Endothelial cell of umbilical vein (primary cell): ENCODE results near the gene KIAA1549. TPM values are rescaled to one million over a fixed set of nuclear protein-coding genes. Genes with fewer than 3 reads are reported as not detected.

Experiments
- BruUV-seq: library from RNA; stranded (reverse); fragments of 400-500 nt; replicated peaks from 2 replicates; lab custom pipeline; 2021; lab: Mats Ljungman, UMichigan
- CTCF ChIA-PET: fragments of 300-600, 350-600 bp; sonication (Branson Sonifier 250); formaldehyde crosslinking; loops from one replicate; lab custom pipeline; 2021; ENCODE audit warnings: antibody characterized with exemption, inconsistent platforms; lab: Charles Lee
- POLR2A ChIA-PET: fragments of 300-600, 350-600 bp; sonication (Branson Sonifier 250); formaldehyde crosslinking; loops from one replicate; lab custom pipeline; 2021; ENCODE audit warnings: antibody characterized with exemption, inconsistent platforms; lab: Charles Lee
- DNase-seq: peaks from one replicate; pipeline ENCODE4 v3.0.0-alpha.2; 2011; ENCODE audit warnings: low read depth, low spot score
- FAIRE-seq: peaks from 2 replicates; lab custom pipeline; 2011; peaks lifted over from hg19 to GRCh38; lab: Jason Lieb, UNC
- H2AFZ ChIP-seq: 2 replicates; pipeline ENCODE4 v1.6.0; 2012; ENCODE audit warnings: low read depth, low read length, control low read depth, inconsistent platforms
- H3K27ac ChIP-seq: 2 replicates; pipeline ENCODE4 v1.5.1; 2011; ENCODE audit warnings: low read depth, mild to moderate bottlenecking, control low read depth, low read length, moderate library complexity; ENCODE audit not compliant: insufficient read depth
- H3K27me3 ChIP-seq, 2 experiments: 2 replicates each; pipeline versions ENCODE4 v1.6.0 to v1.6.1; 2011; ENCODE audit warnings: low read length in 2 of 2, mixed read lengths in 1 of 2; ENCODE audit not compliant: control insufficient read depth in 2 of 2, insufficient read depth in 2 of 2
- H3K36me3 ChIP-seq, 2 experiments: 2 replicates in 1 of 2; 3 replicates in 1 of 2; pipeline ENCODE4 v1.5.1; 2011; ENCODE audit warnings: low read length in 2 of 2, mild to moderate bottlenecking in 1 of 2, moderate library complexity in 1 of 2; ENCODE audit not compliant: control insufficient read depth in 2 of 2, insufficient read depth in 2 of 2; ENCODE audit errors: extremely low read depth in 1 of 2
- H3K4me1 ChIP-seq: 3 replicates; pipeline ENCODE4 v1.5.1; 2011; ENCODE audit warnings: mild to moderate bottlenecking, low read length; ENCODE audit not compliant: control insufficient read depth, insufficient read depth; ENCODE audit errors: extremely low read depth
- H3K4me2 ChIP-seq: 2 replicates; pipeline ENCODE4 v1.6.1; 2011; ENCODE audit warnings: low read length, control low read depth, mixed read lengths; ENCODE audit not compliant: insufficient read depth
- H3K4me3 ChIP-seq, 3 experiments: fragments of 200-600 bp in 1 of 3; sonication (generic), shearing (Covaris generic) in 1 of 3; replicated peaks in 1 of 3; 2 replicates each; pipeline ENCODE4 v1.5.1; 2011 to 2016; ENCODE audit warnings: control low read depth in 3 of 3, low read length in 3 of 3, mild to moderate bottlenecking in 2 of 3, inconsistent platforms in 1 of 3, low read depth in 1 of 3, moderate library complexity in 1 of 3; ENCODE audit not compliant: insufficient read depth in 1 of 3
- H3K79me2 ChIP-seq: 2 replicates; pipeline ENCODE4 v1.6.0; 2012; ENCODE audit warnings: low read length, inconsistent platforms; ENCODE audit not compliant: control insufficient read depth, insufficient read depth
- H3K9ac ChIP-seq: replicated peaks from 2 replicates; pipeline ENCODE3; 2011; ENCODE audit warnings: low read length, control low read depth; ENCODE audit not compliant: insufficient read depth; ENCODE audit errors: extremely low read depth
- H3K9me1 ChIP-seq: replicated peaks from 3 replicates; pipeline ENCODE4 v1.6.0; 2011; ENCODE audit warnings: mild to moderate bottlenecking, low read length; ENCODE audit not compliant: control insufficient read depth, insufficient read depth; ENCODE audit errors: extremely low read depth
- H3K9me3 ChIP-seq: replicated peaks from 2 replicates; pipeline ENCODE4 v1.5.1; 2012; ENCODE audit warnings: low read length, inconsistent platforms; ENCODE audit not compliant: control insufficient read depth, insufficient read depth
- H4K20me1 ChIP-seq: replicated peaks from 2 replicates; pipeline ENCODE3; 2011; ENCODE audit warnings: mild to moderate bottlenecking, low read length; ENCODE audit not compliant: control insufficient read depth, insufficient read depth; ENCODE audit errors: extremely low read depth
- CTCF ChIP-seq, 2 donors: IDR thresholded peaks; 1 replicate in 1 of 2; 2 replicates in 1 of 2; pipeline ENCODE4 v1.5.1; 2011; ENCODE audit warnings: low read length in 2 of 2, mild to moderate bottlenecking in 2 of 2, moderate library complexity in 2 of 2, control low read depth in 1 of 2, inconsistent platforms in 1 of 2, low read depth in 1 of 2; ENCODE audit not compliant: insufficient read depth in 1 of 2; ENCODE audit errors: extremely low read depth in 1 of 2
- EZH2 ChIP-seq: IDR thresholded peaks from 2 replicates; pipeline ENCODE4 v1.6.1; 2012; ENCODE audit warnings: borderline replicate concordance, low read depth, mild to moderate bottlenecking, moderate library complexity, low read length, inconsistent platforms; ENCODE audit not compliant: severe bottlenecking
- FOS ChIP-seq: IDR thresholded peaks from 2 replicates; pipeline ENCODE4 v1.6.1; 2011; ENCODE audit warnings: mild to moderate bottlenecking, low read length, moderate library complexity, borderline replicate concordance; ENCODE audit not compliant: insufficient read depth
- GATA2 ChIP-seq: IDR thresholded peaks from 2 replicates; pipeline ENCODE4 v1.7.0; 2011; ENCODE audit warnings: low read depth, mild to moderate bottlenecking, moderate library complexity, mixed read lengths, low read length; ENCODE audit not compliant: insufficient read length, insufficient read depth
- JUN ChIP-seq: IDR thresholded peaks from 2 replicates; pipeline ENCODE4 v1.6.1; 2011; ENCODE audit warnings: borderline replicate concordance, low read depth; ENCODE audit not compliant: insufficient read length, insufficient read depth
- MAX ChIP-seq: IDR thresholded peaks from 2 replicates; pipeline ENCODE4 v1.6.1; 2011; ENCODE audit not compliant: insufficient read depth, insufficient read length
- MYC ChIP-seq: IDR thresholded peaks from one replicate; pipeline ENCODE4 v1.6.1; 2011; ENCODE audit warnings: mild to moderate bottlenecking, low read depth, low read length
- POLR2A ChIP-seq: IDR thresholded peaks from 2 replicates; pipeline ENCODE4 v1.6.1; 2012; ENCODE audit warnings: low read depth, mild to moderate bottlenecking, control low read depth, low read length
- POLR2AphosphoS5 ChIP-seq: IDR thresholded peaks from 2 replicates; pipeline ENCODE4 v1.6.1; 2012; ENCODE audit warnings: low read depth, mild to moderate bottlenecking, control low read depth, low read length, moderate library complexity; ENCODE audit not compliant: insufficient read depth
- dilution Hi-C: fragments of 300-500 bp; cut with MboI; formaldehyde crosslinking; loops from one replicate; pipeline ENCODE4 v1.15.0; 2019; ENCODE audit warnings: low sequenced_read_pairs; ENCODE audit not compliant: extremely low pct_ligation_motif_present
- intact Hi-C: fragments of 100-400 bp; cut with micrococcal nuclease; formaldehyde crosslinking; loops from one replicate; pipeline ENCODE4 v1.10.0; 2022
- polyA plus RNA-seq, 4 experiments: library from polyadenylated mRNA; depleted of rRNA in 3 of 4; stranded (reverse) in 3 of 4; unstranded in 1 of 4; fragments of >200 nt; gene quantifications; 2 replicates each; pipeline versions ENCODE4 v1.2.1 to v1.2.3, GENCODE V29; 2011 to 2012; ENCODE audit warnings: missing spikeins in 1 of 4
- total RNA-seq: library from RNA; stranded (reverse); gene quantifications from 2 replicates; pipeline ENCODE4 v1.2.3, GENCODE V29; 2021

The KIAA1549 gene
- total and polyA plus RNA-seq, 2 donors (not counting 3 experiments of a cell fraction or from before 2014, with no cell fraction given) = 4.6 to 10.9 TPM

GRCh38 chr7:138887085-138887710, 94.0 kb downstream of the KIAA1549 start:
- Histone ChIP-seq H3K4me3 (no peak overlapping the region), H4K20me1 (no peaks in the 10 kb centered on the region), H3K27me3 (no peaks in the 10 kb centered on the region), H3K9ac (no peak overlapping the region), H3K4me1 (no peaks in the 10 kb centered on the region), H3K4me2 (no peak overlapping the region), H2AFZ (no peak overlapping the region), H3K27ac (no peak overlapping the region), H3K36me3 (no peaks in the 10 kb centered on the region), H3K9me3 (no peaks in the 10 kb centered on the region), H3K79me2 (no peaks in the 10 kb centered on the region), H3K9me1 (no peaks in the 10 kb centered on the region)
- ChIA-PET CTCF (interaction anchor here (0.6 to 2.8 kb wide), 73 partner anchors 7 to 1755 kb away, joined by 3 to 117 read pairs (median 5); partner anchors contain the start of genes KIAA1549 and ZC3HAV1L), POLR2A (interaction anchor here (0.7 kb wide), 1 partner anchor 188 kb away, joined by 3 read pairs; no protein-coding TSS in a partner anchor)
- no TSS peak for BruUV-seq
- intact Hi-C loops = loop anchor here (5.0 kb wide), 2 partner anchors 150 to 345 kb away; partner anchors contain the start of genes UBN2 and ZC3HAV1L
- no peak for TF ChIP-seq MYC
- TF ChIP-seq FOS = no peak
- TF ChIP-seq CTCF (IDR thresholded peaks at IDR 0.05; ENCODE audit: extremely low read depth in 1 of 2, insufficient read depth in 1 of 2, low read depth in 1 of 2, low read length in 2 of 2) = no peak
- no peak for TF ChIP-seq EZH2
- no peak for TF ChIP-seq POLR2A
- no peak for TF ChIP-seq JUN
- TF ChIP-seq POLR2AphosphoS5 = no peak
- no peak for TF ChIP-seq GATA2
- no peak for TF ChIP-seq MAX
- FAIRE-seq = no peak
- no peak for DNase-seq
- dilution Hi-C loops = no loop called here
